Suprapubic skin (tissue), 3 donors: Measurements from ENCODE around the gene RBM22.

ENCODE experiments used
- EP300 ChIP-seq: sonication (generic); formaldehyde crosslinking; IDR thresholded peaks from one replicate; pipeline ENCODE4 v1.6.1; 2017; ENCODE audit warnings: antibody characterized with exemption
- POLR2A ChIP-seq, 2 donors: fragments of 450-650 bp; IDR thresholded peaks; one replicate each; pipeline ENCODE4 v1.6.1; 2017; ENCODE audit warnings: antibody characterized with exemption in 2 of 2, mild to moderate bottlenecking in 2 of 2, moderate library complexity in 2 of 2
- TF ChIP-seq, protein P1 (sequence below), 2 donors: fragments of 200-600 bp in 1 of 2; fragments of 450-650 bp in 1 of 2; sonication (generic) in 1 of 2; IDR thresholded peaks; one replicate each; pipeline ENCODE4 v1.5.1; 2016 to 2019; ENCODE audit warnings: antibody characterized with exemption in 2 of 2, mild to moderate bottlenecking in 1 of 2, moderate library complexity in 1 of 2

DNA sequence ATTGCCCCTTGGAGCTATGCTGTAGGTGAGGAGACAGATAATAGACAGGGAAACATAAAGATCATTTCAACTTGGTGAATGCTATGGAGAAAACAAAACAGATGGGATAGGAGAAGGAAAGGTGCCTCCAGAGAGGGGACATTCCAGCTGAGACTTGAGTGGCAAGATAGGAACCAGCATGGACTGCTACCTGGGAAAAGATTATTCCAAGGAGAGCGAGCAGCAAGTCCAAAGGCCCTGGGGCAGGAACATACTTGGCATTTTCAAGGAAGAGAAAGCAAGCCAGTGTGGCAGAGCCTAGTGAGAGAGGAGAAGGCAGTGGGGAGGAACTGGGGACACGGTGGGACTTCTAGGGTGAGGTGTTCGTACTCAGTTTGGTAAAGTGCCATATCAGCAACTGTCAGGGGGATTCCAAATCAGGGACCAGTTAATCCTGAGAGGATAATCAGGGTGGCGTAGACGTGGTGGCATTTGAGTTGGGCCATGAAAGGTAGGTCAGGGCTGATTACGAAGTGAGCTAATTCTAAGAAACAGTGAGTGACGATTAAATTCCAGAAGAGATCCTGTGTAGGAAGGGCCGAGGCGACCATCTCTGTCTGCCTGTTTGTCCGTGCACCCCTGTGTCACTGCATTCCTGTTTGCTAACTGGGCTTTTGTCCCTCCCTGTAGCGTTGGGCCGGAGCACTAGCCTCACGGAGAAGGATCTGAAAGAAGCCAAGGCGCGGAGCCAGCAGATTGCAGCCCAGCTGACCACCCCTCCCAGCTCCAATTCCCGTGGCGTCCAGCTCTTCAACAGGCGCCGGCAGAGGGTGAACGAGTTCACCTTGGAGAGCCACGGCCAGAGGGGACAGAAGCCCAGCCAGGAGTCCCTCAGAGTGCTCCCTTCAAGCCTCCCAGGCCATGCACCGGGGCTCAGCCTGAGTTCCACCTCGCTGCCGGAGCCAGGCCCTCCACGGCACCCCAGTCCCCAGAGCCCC, 53.3 kb downstream of the RBM22 start:
- TF ChIP-seq, protein P1, sequence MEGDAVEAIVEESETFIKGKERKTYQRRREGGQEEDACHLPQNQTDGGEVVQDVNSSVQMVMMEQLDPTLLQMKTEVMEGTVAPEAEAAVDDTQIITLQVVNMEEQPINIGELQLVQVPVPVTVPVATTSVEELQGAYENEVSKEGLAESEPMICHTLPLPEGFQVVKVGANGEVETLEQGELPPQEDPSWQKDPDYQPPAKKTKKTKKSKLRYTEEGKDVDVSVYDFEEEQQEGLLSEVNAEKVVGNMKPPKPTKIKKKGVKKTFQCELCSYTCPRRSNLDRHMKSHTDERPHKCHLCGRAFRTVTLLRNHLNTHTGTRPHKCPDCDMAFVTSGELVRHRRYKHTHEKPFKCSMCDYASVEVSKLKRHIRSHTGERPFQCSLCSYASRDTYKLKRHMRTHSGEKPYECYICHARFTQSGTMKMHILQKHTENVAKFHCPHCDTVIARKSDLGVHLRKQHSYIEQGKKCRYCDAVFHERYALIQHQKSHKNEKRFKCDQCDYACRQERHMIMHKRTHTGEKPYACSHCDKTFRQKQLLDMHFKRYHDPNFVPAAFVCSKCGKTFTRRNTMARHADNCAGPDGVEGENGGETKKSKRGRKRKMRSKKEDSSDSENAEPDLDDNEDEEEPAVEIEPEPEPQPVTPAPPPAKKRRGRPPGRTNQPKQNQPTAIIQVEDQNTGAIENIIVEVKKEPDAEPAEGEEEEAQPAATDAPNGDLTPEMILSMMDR (IDR thresholded peaks at IDR 0.05) = no peak
- TF ChIP-seq POLR2A (IDR thresholded peaks at IDR 0.05) = no peak
- TF ChIP-seq EP300 = no peak
